GM18870 (cell line): ENCODE results near the gene PCDHGA11.
"Not testable (repeated sequence)": the region's sequence is repeated elsewhere in the genome, so short reads cannot be mapped to it uniquely, and the experiment has no call there.

Experiments used
- ATAC-seq: cut with Tn5 transposase; IDR thresholded peaks from one replicate; pipeline ENCODE4 v1.9.1; 2021; ENCODE audit warnings: moderate library complexity; ENCODE audit not compliant: unreplicated experiment

PCDHGA11 gene

DNA sequence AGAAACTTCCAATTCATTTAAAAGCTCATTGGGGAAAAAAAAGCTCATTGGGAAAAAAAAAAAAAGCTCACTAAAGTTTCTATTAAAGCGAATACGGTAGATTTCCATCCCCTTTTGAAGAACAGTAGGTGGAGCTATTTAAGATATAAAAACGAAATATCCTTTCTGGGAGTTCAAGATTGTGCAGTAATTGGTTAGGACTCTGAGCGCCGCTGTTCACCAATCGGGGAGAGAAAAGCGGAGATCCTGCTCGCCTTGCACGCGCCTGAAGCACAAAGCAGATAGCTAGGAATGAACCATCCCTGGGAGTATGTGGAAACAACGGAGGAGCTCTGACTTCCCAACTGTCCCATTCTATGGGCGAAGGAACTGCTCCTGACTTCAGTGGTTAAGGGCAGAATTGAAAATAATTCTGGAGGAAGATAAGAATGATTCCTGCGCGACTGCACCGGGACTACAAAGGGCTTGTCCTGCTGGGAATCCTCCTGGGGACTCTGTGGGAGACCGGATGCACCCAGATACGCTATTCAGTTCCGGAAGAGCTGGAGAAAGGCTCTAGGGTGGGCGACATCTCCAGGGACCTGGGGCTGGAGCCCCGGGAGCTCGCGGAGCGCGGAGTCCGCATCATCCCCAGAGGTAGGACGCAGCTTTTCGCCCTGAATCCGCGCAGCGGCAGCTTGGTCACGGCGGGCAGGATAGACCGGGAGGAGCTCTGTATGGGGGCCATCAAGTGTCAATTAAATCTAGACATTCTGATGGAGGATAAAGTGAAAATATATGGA, 9.7 kb downstream of the PCDHGA11 start, which contains the start of gene PCDHGA12:
TSS of gene PCDHGA12 (plus strand) at position 176 of the 782 bp plus-strand sequence. CDS start at position 429, 253 bp downstream.
- peak; percentile 93 for ATAC-seq

DNA sequence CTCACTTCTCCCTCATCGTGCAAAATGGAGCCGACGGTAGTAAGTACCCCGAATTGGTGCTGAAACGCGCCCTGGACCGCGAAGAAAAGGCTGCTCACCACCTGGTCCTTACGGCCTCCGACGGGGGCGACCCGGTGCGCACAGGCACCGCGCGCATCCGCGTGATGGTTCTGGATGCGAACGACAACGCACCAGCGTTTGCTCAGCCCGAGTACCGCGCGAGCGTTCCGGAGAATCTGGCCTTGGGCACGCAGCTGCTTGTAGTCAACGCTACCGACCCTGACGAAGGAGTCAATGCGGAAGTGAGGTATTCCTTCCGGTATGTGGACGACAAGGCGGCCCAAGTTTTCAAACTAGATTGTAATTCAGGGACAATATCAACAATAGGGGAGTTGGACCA, 10.4 kb downstream of the PCDHGA11 start:
- no peak for ATAC-seq

DNA sequence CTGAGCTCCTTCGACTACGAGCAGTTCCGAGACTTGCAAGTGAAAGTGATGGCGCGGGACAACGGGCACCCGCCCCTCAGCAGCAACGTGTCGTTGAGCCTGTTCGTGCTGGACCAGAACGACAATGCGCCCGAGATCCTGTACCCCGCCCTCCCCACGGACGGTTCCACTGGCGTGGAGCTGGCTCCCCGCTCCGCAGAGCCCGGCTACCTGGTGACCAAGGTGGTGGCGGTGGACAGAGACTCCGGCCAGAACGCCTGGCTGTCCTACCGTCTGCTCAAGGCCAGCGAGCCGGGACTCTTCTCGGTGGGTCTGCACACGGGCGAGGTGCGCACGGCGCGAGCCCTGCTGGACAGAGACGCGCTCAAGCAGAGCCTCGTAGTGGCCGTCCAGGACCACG, 11.5 kb downstream of the PCDHGA11 start:
- ATAC-seq = not testable (repeated sequence)

DNA sequence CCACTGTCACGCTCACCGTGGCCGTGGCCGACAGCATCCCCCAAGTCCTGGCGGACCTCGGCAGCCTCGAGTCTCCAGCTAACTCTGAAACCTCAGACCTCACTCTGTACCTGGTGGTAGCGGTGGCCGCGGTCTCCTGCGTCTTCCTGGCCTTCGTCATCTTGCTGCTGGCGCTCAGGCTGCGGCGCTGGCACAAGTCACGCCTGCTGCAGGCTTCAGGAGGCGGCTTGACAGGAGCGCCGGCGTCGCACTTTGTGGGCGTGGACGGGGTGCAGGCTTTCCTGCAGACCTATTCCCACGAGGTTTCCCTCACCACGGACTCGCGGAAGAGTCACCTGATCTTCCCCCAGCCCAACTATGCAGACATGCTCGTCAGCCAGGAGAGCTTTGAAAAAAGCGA, 11.9 kb downstream of the PCDHGA11 start:
- ATAC-seq = not testable (repeated sequence)

DNA sequence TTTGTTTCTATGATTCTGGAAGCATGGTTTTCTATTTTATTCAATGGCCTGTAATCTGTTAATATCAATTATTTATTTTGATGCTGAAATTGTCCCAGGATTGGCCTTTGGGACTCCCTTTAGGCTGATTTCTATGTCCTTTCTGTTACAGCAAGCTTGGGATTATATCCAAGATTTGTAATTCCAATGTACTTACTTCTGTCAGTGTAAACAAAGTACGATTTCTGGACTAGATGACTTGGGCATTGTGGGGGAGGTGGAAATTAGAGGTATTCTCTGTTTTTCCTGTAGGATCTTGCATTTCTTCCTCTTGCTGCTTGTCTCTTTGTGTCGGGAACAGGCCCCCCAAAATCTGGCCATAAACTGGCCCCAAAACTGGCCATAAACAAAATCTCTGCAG, 13.2 kb downstream of the PCDHGA11 start:
- no peak for ATAC-seq

DNA sequence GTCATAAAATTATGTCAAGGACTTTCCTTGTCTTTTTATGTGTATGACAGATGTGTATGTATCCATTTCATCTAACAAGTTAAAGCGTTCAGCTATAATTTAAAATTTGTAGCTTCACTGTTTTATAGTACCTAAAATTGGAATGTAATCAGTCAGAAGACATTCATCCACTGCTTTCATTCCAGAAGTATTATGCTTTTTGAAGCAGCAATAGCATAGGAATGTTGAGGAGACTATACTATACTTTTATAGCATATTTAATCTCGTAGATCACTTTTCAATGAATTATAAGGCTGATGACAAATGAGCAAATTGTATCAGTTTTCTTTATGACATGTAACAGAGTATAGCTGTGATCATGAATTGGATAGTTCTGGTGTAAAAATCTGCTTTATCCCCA, 16.4 kb downstream of the PCDHGA11 start:
- no peak for ATAC-seq

DNA sequence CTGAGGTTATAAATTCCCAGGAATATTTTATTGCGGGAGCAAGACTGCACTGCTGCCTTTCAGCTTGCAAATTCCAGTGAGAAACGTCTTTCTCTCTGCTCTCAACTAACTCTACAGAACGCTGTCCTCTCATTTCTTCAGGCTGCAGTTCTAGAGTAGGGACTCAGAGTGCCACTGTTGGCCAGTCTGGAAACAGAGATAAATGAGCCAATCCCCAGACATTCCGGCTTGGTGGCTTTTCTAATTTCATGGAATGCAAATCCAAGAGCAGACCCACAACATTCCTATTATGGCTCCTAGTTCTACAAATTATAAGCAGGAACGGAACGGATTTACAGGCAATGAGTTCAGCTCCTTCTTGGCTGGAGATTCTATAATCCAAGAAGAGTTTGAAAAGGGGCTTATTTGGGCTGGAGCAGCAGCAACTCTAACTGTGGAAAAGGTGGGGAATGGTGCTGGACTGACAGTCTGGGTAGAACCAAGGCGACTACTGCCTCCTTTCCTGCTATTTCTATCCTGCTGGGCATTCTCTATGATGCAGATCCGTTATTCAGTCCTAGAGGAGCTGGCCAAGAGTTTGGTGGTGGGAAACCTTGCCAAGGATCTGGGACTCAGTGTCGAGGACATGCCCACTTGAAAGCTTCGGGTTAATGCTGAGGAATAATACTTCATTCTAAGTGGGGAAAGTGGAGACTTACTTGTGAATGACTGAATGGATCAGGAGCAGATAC, 18.7 kb downstream of the PCDHGA11 start:
- no peak for ATAC-seq

DNA sequence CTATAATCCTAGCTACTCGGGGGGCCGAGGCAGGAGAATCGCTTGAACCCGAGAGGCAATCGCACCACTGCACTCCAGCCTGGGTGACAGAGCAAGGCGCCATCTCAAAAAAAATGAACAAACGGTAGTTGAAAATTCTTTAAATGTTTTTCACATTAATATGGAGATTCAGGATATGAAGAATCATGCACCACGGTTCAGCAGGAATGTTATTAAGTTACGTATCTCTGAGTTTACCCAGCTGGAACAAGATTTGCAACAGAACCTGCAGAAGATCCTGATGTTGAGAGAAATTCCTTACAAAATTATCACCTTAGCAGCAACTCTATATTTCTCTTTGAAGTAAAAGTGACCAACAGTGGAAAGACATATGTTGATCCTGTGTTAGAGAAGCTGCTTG, 19.5 kb downstream of the PCDHGA11 start:
- ATAC-seq = no peak

DNA sequence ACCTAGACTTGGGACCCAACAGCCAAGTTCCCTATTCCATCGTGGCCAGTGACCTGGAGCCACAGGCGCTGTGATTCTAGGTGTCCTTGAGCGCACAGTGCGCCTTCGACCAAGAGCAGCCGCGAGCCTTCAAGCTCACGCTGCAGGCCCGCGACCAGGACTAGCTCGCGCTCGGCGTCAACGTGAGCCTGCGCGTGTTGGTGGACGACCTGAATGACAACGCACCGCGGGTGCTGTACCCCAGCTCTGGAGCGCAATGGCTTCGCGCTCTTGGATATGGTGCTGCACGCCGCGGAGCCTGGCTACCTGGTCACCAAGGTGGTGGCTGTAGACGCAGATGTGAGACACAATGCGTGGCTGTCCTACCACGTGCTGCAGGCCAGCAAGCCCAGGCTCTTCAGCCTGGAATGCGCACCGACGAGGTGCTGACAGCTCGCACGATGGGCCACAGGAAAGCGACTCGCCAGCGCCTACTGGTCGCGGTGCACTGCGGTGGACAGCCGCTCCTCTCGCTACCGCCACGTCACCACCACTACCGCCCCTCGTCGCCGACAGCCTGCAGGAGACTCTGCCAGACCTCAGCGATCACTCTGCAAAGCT, 20.8 kb downstream of the PCDHGA11 start:
- no peak for ATAC-seq

DNA sequence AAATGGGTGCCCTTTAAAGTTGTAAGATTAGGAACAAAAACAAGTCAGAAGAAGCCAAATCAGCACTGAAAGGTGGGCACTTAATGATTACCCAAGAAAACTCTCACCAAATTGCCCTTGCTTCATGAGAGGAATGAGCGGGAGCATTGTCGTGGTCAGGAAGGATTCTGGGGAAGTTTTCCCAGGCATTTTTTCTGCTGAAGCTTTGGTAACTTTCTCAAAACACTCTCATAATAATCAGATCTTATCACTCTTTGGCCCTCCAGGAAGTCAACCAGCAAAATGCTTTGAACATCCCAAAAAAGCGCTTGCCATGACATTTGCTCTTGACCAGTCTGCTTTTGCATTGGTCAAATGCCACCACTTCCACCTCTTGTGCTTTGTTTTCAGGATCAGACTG, 44.5 kb downstream of the PCDHGA11 start:
- ATAC-seq = no peak
